Measurements from ENCODE around the gene CHIT1. TPM values are rescaled to one million over a fixed set of nuclear protein-coding genes. Genes with fewer than 3 reads are reported as not detected.

Gene CHIT1
- total and polyA plus RNA-seq, 9 of the 15 experiments (the other 6 are each of a cell fraction or from before 2014, with no cell fraction given), result not detected

DNA sequence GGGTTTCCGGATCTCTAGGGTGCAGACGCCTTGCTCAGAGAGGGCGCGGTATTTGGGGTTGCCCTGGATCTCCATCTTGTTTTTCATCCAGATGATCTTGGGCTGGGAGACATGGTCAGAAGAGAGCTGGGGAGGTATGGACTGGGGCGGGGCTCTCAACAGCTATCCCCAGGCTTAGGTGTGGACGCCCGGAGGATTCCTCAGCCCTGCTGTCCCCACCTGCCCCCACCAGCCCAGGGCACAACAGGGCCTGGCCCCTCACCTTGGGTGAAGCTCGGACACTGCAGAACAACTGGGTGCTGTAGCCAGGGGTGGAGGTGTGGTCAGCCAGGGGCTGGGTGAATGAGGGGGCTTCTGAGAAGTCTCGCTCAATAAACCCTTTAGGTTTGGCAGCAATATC is 60.5 kb downstream of the CHIT1 start:
- POLR2A ChIA-PET, result interaction anchor here (0.6 kb wide), 1 partner anchor 26 kb away, joined by 3 read pairs; no protein-coding TSS in a partner anchor
- H3K4me1 ChIP-seq (replicated peaks in 1 of 2; ENCODE audit: control insufficient read depth in 2 of 2, insufficient read depth in 2 of 2, low read length in 2 of 2), result peaks cover 0 to 12% of the 10 kb centered on the region in 2 experiments; a peak in 1 of 5 replicates
- no peak overlapping the region for H3K9ac ChIP-seq (ENCODE audit: insufficient read depth in 1 of 2, low read depth in 2 of 2, low read length in 2 of 2)
- no peak overlapping the region for H3K27ac ChIP-seq (ENCODE audit: extremely low read depth, low read depth, low read length)
- CTCF ChIA-PET (ENCODE audit: low intra/inter-chr PET ratio), result interaction anchor here (0.6 kb wide), 1 partner anchor 607 kb away, joined by 3 read pairs; no protein-coding TSS in a partner anchor
- no peak for FAIRE-seq
- H3K79me2 ChIP-seq (ENCODE audit: control insufficient read depth, insufficient read depth, low read length), result no peaks in the 10 kb centered on the region
- peaks cover 29 to 73% of the 10 kb centered on the region in 2 experiments; a peak in 4 of 5 replicates for H3K27me3 ChIP-seq (ENCODE audit: control insufficient read depth in 2 of 2, insufficient read depth in 2 of 2, low read length in 2 of 2)
- no peaks in the 10 kb centered on the region for H3K9me1 ChIP-seq (ENCODE audit: control insufficient read depth, insufficient read depth, low read length)
- H3K36me3 ChIP-seq (ENCODE audit: control insufficient read depth, insufficient read depth, low read length), result no peaks in the 10 kb centered on the region
- no TSS peak for BruUV-seq (replicated peaks)
- no peak for ATAC-seq
- H3K4me3 ChIP-seq, result no peak overlapping the region
- WGBS (ENCODE audit: insufficient coverage, low coverage, missing lambda C conversion rate), result 2% methylated on average over 9 of the region's 9 CpGs
- in situ Hi-C loops (cut with MboI), result no loop called here
- H3K4me2 ChIP-seq (ENCODE audit: insufficient read depth, low read length), result no peak overlapping the region
- peaks cover 33% of the 10 kb centered on the region for H4K20me1 ChIP-seq (replicated peaks; ENCODE audit: control insufficient read depth, insufficient read depth, low read length)
- DNase-seq (ENCODE audit: extremely low read depth in 1 of 4, low spot score in 3 of 4), result no peak
- TF ChIP-seq FOXP1 (CRISPR knock-in tag; IDR thresholded peaks at IDR 0.05), result no peak
- no peaks in the 10 kb centered on the region for H3K9me3 ChIP-seq (replicated peaks; ENCODE audit: control insufficient read depth, insufficient read depth, low read depth, low read length)
- intact Hi-C loops (cut with micrococcal nuclease), result no loop called here
- no peak overlapping the region for H2AFZ ChIP-seq (ENCODE audit: low read depth, low read length)

DNA sequence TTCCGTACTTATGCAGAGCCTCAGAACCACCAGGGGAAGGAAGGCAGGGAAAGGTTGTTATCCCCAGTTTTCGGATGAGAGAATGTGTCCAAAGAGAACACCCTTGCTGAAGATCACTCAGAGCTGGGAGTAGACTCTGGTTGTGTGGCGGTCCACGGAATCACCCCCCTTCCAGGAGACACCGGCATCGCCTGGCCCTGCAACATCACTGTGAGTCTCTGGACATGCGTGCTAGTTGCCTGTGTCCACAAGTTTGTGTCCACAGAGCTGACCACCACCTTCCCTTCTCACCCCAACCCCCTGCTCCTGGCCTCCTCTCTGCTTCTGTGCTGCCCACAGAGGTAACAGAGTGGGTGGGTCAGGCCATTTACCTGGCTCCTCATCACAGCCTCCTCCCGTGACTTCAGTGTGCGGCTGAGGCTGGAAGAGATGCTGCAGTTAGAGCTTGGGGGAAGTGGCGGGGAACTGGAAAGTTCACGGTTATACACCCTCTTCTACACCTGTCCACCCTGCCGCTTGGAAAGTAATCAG is 61.2 kb downstream of the CHIT1 start:
- no peaks in the 10 kb centered on the region for H3K9me1 ChIP-seq (ENCODE audit: control insufficient read depth, insufficient read depth, low read length)
- CTCF ChIA-PET (ENCODE audit: low intra/inter-chr PET ratio), result interaction anchor here (0.6 kb wide), 1 partner anchor 608 kb away, joined by 3 read pairs; no protein-coding TSS in a partner anchor
- intact Hi-C loops (cut with micrococcal nuclease), result no loop called here
- H3K4me3 ChIP-seq, result no peak overlapping the region
- DNase-seq (ENCODE audit: extremely low read depth in 1 of 4, low spot score in 3 of 4) (no peak), ATAC-seq (no peak), FAIRE-seq (no peak)
- peaks cover 29 to 76% of the 10 kb centered on the region in 2 experiments; a peak in 4 of 5 replicates for H3K27me3 ChIP-seq (ENCODE audit: control insufficient read depth in 2 of 2, insufficient read depth in 2 of 2, low read length in 2 of 2)
- no peak overlapping the region for H3K4me2 ChIP-seq (ENCODE audit: insufficient read depth, low read length)
- H2AFZ ChIP-seq (ENCODE audit: low read depth, low read length), result no peak overlapping the region
- 2% methylated on average over 12 of the region's 12 CpGs for WGBS (ENCODE audit: insufficient coverage, low coverage, missing lambda C conversion rate)
- POLR2A ChIA-PET, result interaction anchor here (0.7 to 0.8 kb wide), 2 partner anchors 41 to 49 kb away, joined by 3 read pairs; partner anchors contain the start of gene ADORA1
- H3K9me3 ChIP-seq (replicated peaks; ENCODE audit: control insufficient read depth, insufficient read depth, low read depth, low read length), result no peaks in the 10 kb centered on the region
- in situ Hi-C loops (cut with MboI), result no loop called here
- H3K79me2 ChIP-seq (ENCODE audit: control insufficient read depth, insufficient read depth, low read length), result no peaks in the 10 kb centered on the region
- H3K9ac ChIP-seq (ENCODE audit: insufficient read depth in 1 of 2, low read depth in 2 of 2, low read length in 2 of 2), result no peak overlapping the region
- no peak overlapping the region for H3K27ac ChIP-seq (ENCODE audit: extremely low read depth, low read depth, low read length)
- no peaks in the 10 kb centered on the region for H3K36me3 ChIP-seq (ENCODE audit: control insufficient read depth, insufficient read depth, low read length)
- H3K4me1 ChIP-seq (replicated peaks in 1 of 2; ENCODE audit: control insufficient read depth in 2 of 2, insufficient read depth in 2 of 2, low read length in 2 of 2), result peaks cover 0 to 12% of the 10 kb centered on the region in 2 experiments; a peak in 1 of 5 replicates
- BruUV-seq (replicated peaks), result no TSS peak
- peaks cover 33% of the 10 kb centered on the region for H4K20me1 ChIP-seq (replicated peaks; ENCODE audit: control insufficient read depth, insufficient read depth, low read length)
- TF ChIP-seq ZNF584 (CRISPR knock-in tag; IDR thresholded peaks at IDR 0.05; ENCODE audit: low read depth), result no peak
- TF ChIP-seq ZNF830 (CRISPR knock-in tag; IDR thresholded peaks at IDR 0.05), result no peak
- TF ChIP-seq, protein P1, sequence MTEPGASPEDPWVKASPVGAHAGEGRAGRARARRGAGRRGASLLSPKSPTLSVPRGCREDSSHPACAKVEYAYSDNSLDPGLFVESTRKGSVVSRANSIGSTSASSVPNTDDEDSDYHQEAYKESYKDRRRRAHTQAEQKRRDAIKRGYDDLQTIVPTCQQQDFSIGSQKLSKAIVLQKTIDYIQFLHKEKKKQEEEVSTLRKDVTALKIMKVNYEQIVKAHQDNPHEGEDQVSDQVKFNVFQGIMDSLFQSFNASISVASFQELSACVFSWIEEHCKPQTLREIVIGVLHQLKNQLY (CRISPR knock-in tag; conservative IDR thresholded peaks at IDR 0.05), result no peak
- no peak for TF ChIP-seq SAFB2 (IDR thresholded peaks at IDR 0.05; ENCODE audit: borderline replicate concordance, low read depth, low read length, severe bottlenecking)
- no peak for TF ChIP-seq GTF2E2 (tag; IDR thresholded peaks at IDR 0.05)
- TF ChIP-seq, protein P2, sequence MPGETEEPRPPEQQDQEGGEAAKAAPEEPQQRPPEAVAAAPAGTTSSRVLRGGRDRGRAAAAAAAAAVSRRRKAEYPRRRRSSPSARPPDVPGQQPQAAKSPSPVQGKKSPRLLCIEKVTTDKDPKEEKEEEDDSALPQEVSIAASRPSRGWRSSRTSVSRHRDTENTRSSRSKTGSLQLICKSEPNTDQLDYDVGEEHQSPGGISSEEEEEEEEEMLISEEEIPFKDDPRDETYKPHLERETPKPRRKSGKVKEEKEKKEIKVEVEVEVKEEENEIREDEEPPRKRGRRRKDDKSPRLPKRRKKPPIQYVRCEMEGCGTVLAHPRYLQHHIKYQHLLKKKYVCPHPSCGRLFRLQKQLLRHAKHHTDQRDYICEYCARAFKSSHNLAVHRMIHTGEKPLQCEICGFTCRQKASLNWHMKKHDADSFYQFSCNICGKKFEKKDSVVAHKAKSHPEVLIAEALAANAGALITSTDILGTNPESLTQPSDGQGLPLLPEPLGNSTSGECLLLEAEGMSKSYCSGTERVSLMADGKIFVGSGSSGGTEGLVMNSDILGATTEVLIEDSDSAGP (CRISPR knock-in tag; IDR thresholded peaks at IDR 0.05), result no peak
- no peak for TF ChIP-seq SRSF7 (optimal IDR thresholded peaks at IDR 0.05; ENCODE audit: low read depth, low read length)
- no peak for TF ChIP-seq NFE2L1 (tag; IDR thresholded peaks at IDR 0.05; ENCODE audit: borderline replicate concordance, low read depth)
